ENCODE results near the gene PHKA1. TPM values are rescaled to one million over a fixed set of nuclear protein-coding genes. Genes with fewer than 3 reads are reported as not detected.
"Not testable (repeated sequence)": the region's sequence is repeated elsewhere in the genome, so short reads cannot be mapped to it uniquely, and the experiment has no call there.

Gene PHKA1
- total RNA-seq, 1 experiment from 2014 or later = 10.5 TPM

DNA sequence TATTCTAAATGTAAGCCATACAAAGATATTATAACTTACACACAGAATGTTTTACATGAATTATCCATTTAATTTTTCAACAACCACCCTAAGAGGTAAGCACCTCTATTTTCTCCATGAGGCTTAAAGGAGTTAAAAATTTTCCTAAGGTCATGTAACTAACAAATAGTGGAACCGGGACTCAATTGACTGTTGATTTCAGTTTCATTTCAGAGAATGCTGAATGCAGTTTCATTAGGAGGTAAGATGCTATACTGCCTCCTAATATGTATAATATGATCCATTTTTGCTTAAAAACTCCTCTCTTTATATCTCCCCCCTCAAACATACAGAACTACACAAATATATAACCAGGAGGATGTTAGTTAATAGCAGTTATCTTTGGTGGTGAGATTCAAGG lies 29.1 kb downstream of the PHKA1 start:
- Histone ChIP-seq H3K36me3 (ENCODE audit: insufficient read depth, low read length, poor library complexity, severe bottlenecking) (no peaks in the 10 kb centered on the region), H3K4me3 (ENCODE audit: low read depth, low read length, poor library complexity, severe bottlenecking) (no peak overlapping the region), H3K9me3 (ENCODE audit: low read depth, low read length, poor library complexity, severe bottlenecking) (no peaks in the 10 kb centered on the region), H3K27me3 (replicated peaks; ENCODE audit: insufficient read depth, low read depth, low read length, poor library complexity) (no peaks in the 10 kb centered on the region), H3K27ac (ENCODE audit: low read depth, low read length, poor library complexity, severe bottlenecking) (no peak overlapping the region), H3K4me1 (ENCODE audit: insufficient read depth, low read length, poor library complexity, severe bottlenecking) (no peaks in the 10 kb centered on the region)
- BruUV-seq (replicated peaks) = no TSS peak
- POLR2A ChIA-PET (ENCODE audit: low non-redundant PET) = no interaction called here
- intact Hi-C loops (cut with micrococcal nuclease; ENCODE audit: unreplicated experiment) = no loop called here
- CTCF ChIA-PET = no interaction called here
- no peak for DNase-seq (ENCODE audit: low spot score)
- TF ChIP-seq EZH2 (IDR thresholded peaks at IDR 0.05; ENCODE audit: borderline replicate concordance, low read depth, low read length, poor library complexity, severe bottlenecking) (no peak), CTCF (conservative IDR thresholded peaks at IDR 0.05; ENCODE audit: low read depth, low read length) (no peak)

GRCh38 chrX:72683631-72684030 lies 30.5 kb downstream of the PHKA1 start:
- no peaks in the 10 kb centered on the region for H3K36me3 ChIP-seq (ENCODE audit: insufficient read depth, low read length, poor library complexity, severe bottlenecking)
- DNase-seq (ENCODE audit: low spot score) = no peak
- BruUV-seq (replicated peaks) = no TSS peak
- ChIA-PET CTCF (no interaction called here), POLR2A (ENCODE audit: low non-redundant PET) (no interaction called here)
- no peaks in the 10 kb centered on the region for H3K9me3 ChIP-seq (ENCODE audit: low read depth, low read length, poor library complexity, severe bottlenecking)
- no peak overlapping the region for H3K4me3 ChIP-seq (ENCODE audit: low read depth, low read length, poor library complexity, severe bottlenecking)
- no peaks in the 10 kb centered on the region for H3K27me3 ChIP-seq (replicated peaks; ENCODE audit: insufficient read depth, low read depth, low read length, poor library complexity)
- no peak overlapping the region for H3K27ac ChIP-seq (ENCODE audit: low read depth, low read length, poor library complexity, severe bottlenecking)
- intact Hi-C loops (cut with micrococcal nuclease; ENCODE audit: unreplicated experiment) = no loop called here
- no peaks in the 10 kb centered on the region for H3K4me1 ChIP-seq (ENCODE audit: insufficient read depth, low read length, poor library complexity, severe bottlenecking)
- TF ChIP-seq CTCF (conservative IDR thresholded peaks at IDR 0.05; ENCODE audit: low read depth, low read length) = no peak
- no peak for TF ChIP-seq EZH2 (IDR thresholded peaks at IDR 0.05; ENCODE audit: borderline replicate concordance, low read depth, low read length, poor library complexity, severe bottlenecking)

DNA sequence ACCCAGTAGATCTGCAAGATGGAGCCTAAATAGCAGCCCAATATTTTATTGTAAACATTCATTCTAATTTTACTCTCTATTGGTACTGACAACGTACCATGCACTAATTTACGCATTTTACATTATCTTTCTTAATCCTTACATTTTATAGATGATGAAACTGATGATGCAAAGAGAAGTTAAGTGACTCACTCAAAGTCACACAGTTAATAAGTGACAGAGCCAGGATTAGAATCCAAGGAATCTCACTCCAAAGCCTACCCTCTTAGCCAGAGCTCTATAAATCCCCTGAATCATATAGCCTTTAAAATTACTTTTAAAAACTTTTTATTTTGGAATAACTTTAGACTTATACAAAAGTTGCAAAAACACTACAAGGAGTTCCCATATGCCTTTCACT lies 37.6 kb downstream of the PHKA1 start:
- ChIA-PET POLR2A (ENCODE audit: low non-redundant PET) (no interaction called here), CTCF (no interaction called here)
- intact Hi-C loops (cut with micrococcal nuclease; ENCODE audit: unreplicated experiment) = no loop called here
- no peak overlapping the region for H3K27ac ChIP-seq (ENCODE audit: low read depth, low read length, poor library complexity, severe bottlenecking)
- no peaks in the 10 kb centered on the region for H3K9me3 ChIP-seq (ENCODE audit: low read depth, low read length, poor library complexity, severe bottlenecking)
- no peaks in the 10 kb centered on the region for H3K36me3 ChIP-seq (ENCODE audit: insufficient read depth, low read length, poor library complexity, severe bottlenecking)
- no peaks in the 10 kb centered on the region for H3K27me3 ChIP-seq (replicated peaks; ENCODE audit: insufficient read depth, low read depth, low read length, poor library complexity)
- DNase-seq (ENCODE audit: low spot score) = no peak
- H3K4me3 ChIP-seq (ENCODE audit: low read depth, low read length, poor library complexity, severe bottlenecking) = no peak overlapping the region
- BruUV-seq (replicated peaks) = no TSS peak
- TF ChIP-seq EZH2 (IDR thresholded peaks at IDR 0.05; ENCODE audit: borderline replicate concordance, low read depth, low read length, poor library complexity, severe bottlenecking) (no peak), CTCF (conservative IDR thresholded peaks at IDR 0.05; ENCODE audit: low read depth, low read length) (no peak)
- H3K4me1 ChIP-seq (ENCODE audit: insufficient read depth, low read length, poor library complexity, severe bottlenecking) = no peaks in the 10 kb centered on the region

- POLR2A ChIA-PET (ENCODE audit: low non-redundant PET); intact Hi-C loops (cut with micrococcal nuclease; ENCODE audit: unreplicated experiment); CTCF ChIA-PET: not testable (repeated sequence)
Observed at GRCh38 chrX:72673951-72674350, 40.2 kb downstream of the PHKA1 start.

DNA sequence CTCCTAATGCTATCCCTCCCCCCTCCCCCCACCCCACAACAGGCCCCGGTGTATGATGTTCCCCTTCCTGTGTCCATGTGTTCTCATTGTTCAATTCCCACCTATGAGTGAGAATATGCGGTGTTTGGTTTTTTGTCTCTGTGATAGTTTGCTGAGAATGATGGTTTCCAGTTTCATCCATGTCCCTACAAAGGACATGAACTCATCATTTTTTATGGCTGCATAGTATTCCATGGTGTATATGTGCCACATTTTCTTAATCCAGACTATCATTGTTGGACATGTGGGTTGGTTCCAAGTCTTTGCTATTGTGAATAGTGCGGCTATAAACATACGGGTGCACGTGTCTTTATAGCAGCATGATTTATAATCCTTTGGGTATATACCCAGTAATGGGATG lies 44.6 kb downstream of the PHKA1 start:
- intact Hi-C loops (cut with micrococcal nuclease; ENCODE audit: unreplicated experiment); H3K4me1 ChIP-seq (ENCODE audit: insufficient read depth, low read length, poor library complexity, severe bottlenecking); H3K9me3 ChIP-seq (ENCODE audit: low read depth, low read length, poor library complexity, severe bottlenecking); POLR2A ChIA-PET (ENCODE audit: low non-redundant PET); H3K36me3 ChIP-seq (ENCODE audit: insufficient read depth, low read length, poor library complexity, severe bottlenecking); BruUV-seq (replicated peaks); H3K4me3 ChIP-seq (ENCODE audit: low read depth, low read length, poor library complexity, severe bottlenecking); H3K27me3 ChIP-seq (replicated peaks; ENCODE audit: insufficient read depth, low read depth, low read length, poor library complexity); DNase-seq (ENCODE audit: low spot score); CTCF ChIA-PET; H3K27ac ChIP-seq (ENCODE audit: low read depth, low read length, poor library complexity, severe bottlenecking): not testable (repeated sequence)

More at GRCh38 chrX:72673951-72674350, 40.2 kb downstream of the PHKA1 start:
- not testable (repeated sequence) for BruUV-seq (replicated peaks); H3K27ac ChIP-seq (ENCODE audit: low read depth, low read length, poor library complexity, severe bottlenecking); DNase-seq (ENCODE audit: low spot score); H3K9me3 ChIP-seq (ENCODE audit: low read depth, low read length, poor library complexity, severe bottlenecking); H3K36me3 ChIP-seq (ENCODE audit: insufficient read depth, low read length, poor library complexity, severe bottlenecking); H3K27me3 ChIP-seq (replicated peaks; ENCODE audit: insufficient read depth, low read depth, low read length, poor library complexity); H3K4me3 ChIP-seq (ENCODE audit: low read depth, low read length, poor library complexity, severe bottlenecking); H3K4me1 ChIP-seq (ENCODE audit: insufficient read depth, low read length, poor library complexity, severe bottlenecking)

All from A673 (cell line).